ENCODE measurements around the gene UBL5. TPM values are rescaled to one million over a fixed set of nuclear protein-coding genes. Genes with fewer than 3 reads are reported as not detected.
A peak's percentile ranks its signal among the peaks of the same experiment; 100 is the strongest.
"Not testable (repeated sequence)": the region's sequence is repeated elsewhere in the genome, so short reads cannot be mapped to it uniquely, and the experiment has no call there.

UBL5 gene
- total RNA-seq, 1 donor from 2014 or later = 335 TPM

GRCh38 chr19:9839415-9839814, 11.7 kb downstream of the UBL5 start:
- H3K4me1 Mint-ChIP-seq (ENCODE audit: low read depth) = peaks cover 8% of the 10 kb centered on the region
- no peaks in the 10 kb centered on the region for H3K27me3 Mint-ChIP-seq
- H3K4me3 Mint-ChIP-seq (ENCODE audit: low read depth) = no peak overlapping the region
- peaks cover 19% of the 10 kb centered on the region for H3K36me3 Mint-ChIP-seq (ENCODE audit: insufficient read depth)
- DNase-seq (ENCODE audit: low spot score, unreplicated experiment) = no peak
- no peaks in the 10 kb centered on the region for H3K9me3 Mint-ChIP-seq (ENCODE audit: low read depth)
- no peak for TF ChIP-seq CTCF (IDR thresholded peaks at IDR 0.05; ENCODE audit: unreplicated experiment)
- no peak overlapping the region for H3K27ac Mint-ChIP-seq

- no peaks in the 10 kb centered on the region for H3K9me3 Mint-ChIP-seq (ENCODE audit: low read depth)
- H3K4me3 Mint-ChIP-seq (ENCODE audit: low read depth) = no peak overlapping the region
- no peaks in the 10 kb centered on the region for H3K27me3 Mint-ChIP-seq
- H3K27ac Mint-ChIP-seq = no peak overlapping the region
- TF ChIP-seq CTCF (IDR thresholded peaks at IDR 0.05; ENCODE audit: unreplicated experiment) = no peak
- H3K36me3 Mint-ChIP-seq (ENCODE audit: insufficient read depth) = peaks cover 23% of the 10 kb centered on the region
- no peak for DNase-seq (ENCODE audit: low spot score, unreplicated experiment)
- no peaks in the 10 kb centered on the region for H3K4me1 Mint-ChIP-seq (ENCODE audit: low read depth)
These were observed 15.3 kb downstream of the UBL5 start for GRCh38 chr19:9842834-9843625.

DNA sequence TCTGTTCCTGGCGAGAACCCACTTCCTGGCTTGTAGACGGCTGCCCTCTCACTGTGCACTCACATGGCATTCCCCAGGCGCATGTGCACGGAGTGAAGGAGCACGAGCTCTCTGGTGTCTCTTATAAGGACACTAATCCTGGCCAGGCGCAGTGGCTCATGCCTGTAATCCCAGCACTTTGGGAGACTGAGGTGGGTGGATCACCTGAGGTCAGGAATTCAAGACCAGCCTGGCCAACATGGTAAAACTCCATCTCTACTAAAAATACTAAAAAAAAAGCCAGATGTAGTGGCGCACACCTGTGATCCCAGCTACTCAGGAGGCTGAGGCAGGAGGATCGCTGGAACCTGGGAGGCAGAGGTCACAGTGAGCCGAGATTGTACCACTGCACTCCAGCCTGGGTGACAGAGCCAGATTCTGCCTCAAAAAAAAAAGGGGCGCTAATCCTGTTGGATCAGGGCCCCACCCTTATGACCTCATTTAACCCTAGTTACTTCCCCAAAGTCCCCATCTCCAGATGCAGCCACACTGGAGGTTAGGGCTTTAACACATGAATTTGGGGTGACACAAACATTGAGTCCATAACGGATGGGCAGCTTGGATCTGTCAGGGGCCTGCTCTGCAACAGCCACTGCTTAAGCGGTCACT, 16.0 kb downstream of the UBL5 start:
- not testable (repeated sequence) for H3K4me1 Mint-ChIP-seq (ENCODE audit: low read depth); H3K27ac Mint-ChIP-seq; DNase-seq (ENCODE audit: low spot score, unreplicated experiment); H3K9me3 Mint-ChIP-seq (ENCODE audit: low read depth); H3K27me3 Mint-ChIP-seq; H3K4me3 Mint-ChIP-seq (ENCODE audit: low read depth)
- peaks cover 23% of the 10 kb centered on the region for H3K36me3 Mint-ChIP-seq (ENCODE audit: insufficient read depth)

DNA sequence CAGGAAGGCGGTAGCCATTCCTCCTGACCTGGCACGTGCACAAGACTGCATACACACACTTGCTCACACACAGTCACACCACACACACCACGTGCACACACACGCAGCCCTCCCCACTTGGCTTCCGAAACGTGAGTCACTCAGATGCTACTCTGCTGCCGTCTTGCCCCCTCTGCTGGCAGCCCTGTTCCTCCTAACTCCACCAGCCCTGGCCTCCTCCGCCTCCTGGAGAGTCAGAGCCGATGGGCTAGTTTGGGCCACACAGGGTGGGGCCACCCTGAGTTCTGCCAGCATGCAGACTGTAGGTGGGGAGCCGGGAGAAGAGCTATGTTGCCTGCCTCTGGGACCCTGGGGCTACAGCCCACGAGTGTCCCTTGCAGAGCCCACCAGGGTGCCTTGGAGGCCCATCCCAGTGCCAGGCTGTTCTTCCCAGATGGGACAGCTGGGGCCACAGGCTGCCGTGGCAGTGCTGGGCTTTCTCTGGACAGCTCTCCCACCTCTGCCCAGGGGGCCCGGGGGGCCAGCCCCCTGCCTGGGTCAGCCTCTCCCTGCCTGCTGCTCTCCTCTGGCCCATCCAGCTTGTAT, 19.5 kb downstream of the UBL5 start:
- H3K27me3 Mint-ChIP-seq = no peaks in the 10 kb centered on the region

DNA sequence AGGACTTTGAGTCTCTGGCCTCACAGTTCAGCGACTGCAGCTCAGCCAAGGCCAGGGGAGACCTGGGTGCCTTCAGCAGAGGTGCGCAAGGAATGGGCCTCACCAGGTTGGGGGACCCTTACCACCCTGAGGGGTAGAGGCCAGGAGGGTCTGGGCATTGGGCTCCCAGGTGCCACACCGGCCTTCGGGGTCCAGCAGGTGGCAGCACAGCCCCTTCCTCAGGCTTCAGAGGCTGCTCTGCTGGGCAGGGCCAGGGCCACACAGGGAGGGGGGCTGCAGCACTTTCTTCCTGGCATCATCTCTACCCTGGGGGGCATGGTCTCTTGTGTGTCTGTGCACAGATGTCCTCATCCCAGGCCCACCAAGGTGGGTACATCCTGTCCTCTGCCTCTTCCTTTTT, 20.3 kb downstream of the UBL5 start:
- TF ChIP-seq CTCF (IDR thresholded peaks at IDR 0.05; ENCODE audit: unreplicated experiment) = peak; percentile 59
- peak; percentile 40 for DNase-seq (ENCODE audit: low spot score, unreplicated experiment)
- no peak overlapping the region for H3K27ac Mint-ChIP-seq
- H3K4me3 Mint-ChIP-seq (ENCODE audit: low read depth) = no peak overlapping the region
- H3K4me1 Mint-ChIP-seq (ENCODE audit: low read depth) = peaks cover 4% of the 10 kb centered on the region
- H3K9me3 Mint-ChIP-seq (ENCODE audit: low read depth) = no peaks in the 10 kb centered on the region
- H3K36me3 Mint-ChIP-seq (ENCODE audit: insufficient read depth) = peaks cover 12% of the 10 kb centered on the region
- H3K27me3 Mint-ChIP-seq = no peaks in the 10 kb centered on the region

More for the DNA sequence above, 19.5 kb downstream of the UBL5 start:
- TF ChIP-seq CTCF (IDR thresholded peaks at IDR 0.05; ENCODE audit: unreplicated experiment) = peak; percentile 40
- no peaks in the 10 kb centered on the region for H3K9me3 Mint-ChIP-seq (ENCODE audit: low read depth)
- H3K27ac Mint-ChIP-seq = no peak overlapping the region
- peaks cover 14% of the 10 kb centered on the region for H3K36me3 Mint-ChIP-seq (ENCODE audit: insufficient read depth)
- peaks cover 4% of the 10 kb centered on the region for H3K4me1 Mint-ChIP-seq (ENCODE audit: low read depth)
- no peak for DNase-seq (ENCODE audit: low spot score, unreplicated experiment)
- no peak overlapping the region for H3K4me3 Mint-ChIP-seq (ENCODE audit: low read depth)
